ENCODE data around the gene SNRNP48.

DNA sequence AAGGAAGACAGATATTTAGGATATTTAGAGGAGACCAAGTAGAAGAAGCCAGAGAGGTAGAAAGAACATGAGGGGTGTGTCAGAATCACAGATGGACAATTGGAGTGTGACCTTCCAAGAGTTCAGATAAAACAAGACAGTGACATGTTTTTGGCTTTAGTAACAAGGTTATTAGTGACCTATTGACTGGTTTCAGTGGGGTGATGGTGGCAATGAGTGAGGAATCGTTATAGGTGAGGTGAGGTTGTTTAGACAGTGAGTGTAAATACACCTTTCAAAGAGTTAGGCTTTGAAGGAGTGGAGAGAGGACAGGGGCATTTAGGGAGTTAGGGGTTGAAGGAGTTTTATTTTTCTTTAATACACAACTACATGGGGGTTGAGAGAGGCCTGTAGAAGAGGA, 3.2 kb downstream of the SNRNP48 start:
- TF ChIP-seq, protein P1, sequence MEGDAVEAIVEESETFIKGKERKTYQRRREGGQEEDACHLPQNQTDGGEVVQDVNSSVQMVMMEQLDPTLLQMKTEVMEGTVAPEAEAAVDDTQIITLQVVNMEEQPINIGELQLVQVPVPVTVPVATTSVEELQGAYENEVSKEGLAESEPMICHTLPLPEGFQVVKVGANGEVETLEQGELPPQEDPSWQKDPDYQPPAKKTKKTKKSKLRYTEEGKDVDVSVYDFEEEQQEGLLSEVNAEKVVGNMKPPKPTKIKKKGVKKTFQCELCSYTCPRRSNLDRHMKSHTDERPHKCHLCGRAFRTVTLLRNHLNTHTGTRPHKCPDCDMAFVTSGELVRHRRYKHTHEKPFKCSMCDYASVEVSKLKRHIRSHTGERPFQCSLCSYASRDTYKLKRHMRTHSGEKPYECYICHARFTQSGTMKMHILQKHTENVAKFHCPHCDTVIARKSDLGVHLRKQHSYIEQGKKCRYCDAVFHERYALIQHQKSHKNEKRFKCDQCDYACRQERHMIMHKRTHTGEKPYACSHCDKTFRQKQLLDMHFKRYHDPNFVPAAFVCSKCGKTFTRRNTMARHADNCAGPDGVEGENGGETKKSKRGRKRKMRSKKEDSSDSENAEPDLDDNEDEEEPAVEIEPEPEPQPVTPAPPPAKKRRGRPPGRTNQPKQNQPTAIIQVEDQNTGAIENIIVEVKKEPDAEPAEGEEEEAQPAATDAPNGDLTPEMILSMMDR (IDR thresholded peaks at IDR 0.05; ENCODE audit: poor library complexity), result no peak
- TF ChIP-seq EZH2 (IDR thresholded peaks at IDR 0.05; ENCODE audit: borderline replicate concordance), result no peak
